ENCODE measurements around the gene RNF38. TPM values are rescaled to one million over a fixed set of nuclear protein-coding genes. Genes with fewer than 3 reads are reported as not detected.

The RNF38 gene
- polyA plus RNA-seq, 1 donor from 2014 or later, result 61.9 TPM

- no peaks in the 10 kb centered on the region for H4K20me1 ChIP-seq (ENCODE audit: insufficient read depth)
- no peaks in the 10 kb centered on the region for H3K27me3 ChIP-seq (ENCODE audit: insufficient read depth, low read depth, low read length)
- H3F3A ChIP-seq (ENCODE audit: insufficient read depth, low read length, poor library complexity, severe bottlenecking), result no peaks in the 10 kb centered on the region
- no peak overlapping the region for H2AFZ ChIP-seq (ENCODE audit: low read depth, low read length)
- no peak overlapping the region for H3K4me2 ChIP-seq (ENCODE audit: low read length)
- H3K27ac ChIP-seq (ENCODE audit: low read length), result no peak overlapping the region
- no peaks in the 10 kb centered on the region for H3K9me2 ChIP-seq (ENCODE audit: insufficient read depth, low read length)
- peaks cover 7% of the 10 kb centered on the region for H3K36me3 ChIP-seq (ENCODE audit: insufficient read depth, low read length)
- H3K9ac ChIP-seq (ENCODE audit: low read length), result no peak overlapping the region
- H3K4me3 ChIP-seq (ENCODE audit: low read length), result no peak overlapping the region
- no peaks in the 10 kb centered on the region for H3K79me2 ChIP-seq (replicated peaks; ENCODE audit: insufficient read depth, low read length)
- no peaks in the 10 kb centered on the region for H3K9me3 ChIP-seq (ENCODE audit: low read length)
- TF ChIP-seq, protein P1, sequence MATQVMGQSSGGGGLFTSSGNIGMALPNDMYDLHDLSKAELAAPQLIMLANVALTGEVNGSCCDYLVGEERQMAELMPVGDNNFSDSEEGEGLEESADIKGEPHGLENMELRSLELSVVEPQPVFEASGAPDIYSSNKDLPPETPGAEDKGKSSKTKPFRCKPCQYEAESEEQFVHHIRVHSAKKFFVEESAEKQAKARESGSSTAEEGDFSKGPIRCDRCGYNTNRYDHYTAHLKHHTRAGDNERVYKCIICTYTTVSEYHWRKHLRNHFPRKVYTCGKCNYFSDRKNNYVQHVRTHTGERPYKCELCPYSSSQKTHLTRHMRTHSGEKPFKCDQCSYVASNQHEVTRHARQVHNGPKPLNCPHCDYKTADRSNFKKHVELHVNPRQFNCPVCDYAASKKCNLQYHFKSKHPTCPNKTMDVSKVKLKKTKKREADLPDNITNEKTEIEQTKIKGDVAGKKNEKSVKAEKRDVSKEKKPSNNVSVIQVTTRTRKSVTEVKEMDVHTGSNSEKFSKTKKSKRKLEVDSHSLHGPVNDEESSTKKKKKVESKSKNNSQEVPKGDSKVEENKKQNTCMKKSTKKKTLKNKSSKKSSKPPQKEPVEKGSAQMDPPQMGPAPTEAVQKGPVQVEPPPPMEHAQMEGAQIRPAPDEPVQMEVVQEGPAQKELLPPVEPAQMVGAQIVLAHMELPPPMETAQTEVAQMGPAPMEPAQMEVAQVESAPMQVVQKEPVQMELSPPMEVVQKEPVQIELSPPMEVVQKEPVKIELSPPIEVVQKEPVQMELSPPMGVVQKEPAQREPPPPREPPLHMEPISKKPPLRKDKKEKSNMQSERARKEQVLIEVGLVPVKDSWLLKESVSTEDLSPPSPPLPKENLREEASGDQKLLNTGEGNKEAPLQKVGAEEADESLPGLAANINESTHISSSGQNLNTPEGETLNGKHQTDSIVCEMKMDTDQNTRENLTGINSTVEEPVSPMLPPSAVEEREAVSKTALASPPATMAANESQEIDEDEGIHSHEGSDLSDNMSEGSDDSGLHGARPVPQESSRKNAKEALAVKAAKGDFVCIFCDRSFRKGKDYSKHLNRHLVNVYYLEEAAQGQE (IDR thresholded peaks at IDR 0.05; ENCODE audit: borderline replicate concordance), result no peak
- no peak for TF ChIP-seq MXI1 (conservative IDR thresholded peaks at IDR 0.05; ENCODE audit: poor library complexity, severe bottlenecking)
- no peak for TF ChIP-seq EP300 (conservative IDR thresholded peaks at IDR 0.05; ENCODE audit: poor library complexity, severe bottlenecking)
- TF ChIP-seq, protein P2, sequence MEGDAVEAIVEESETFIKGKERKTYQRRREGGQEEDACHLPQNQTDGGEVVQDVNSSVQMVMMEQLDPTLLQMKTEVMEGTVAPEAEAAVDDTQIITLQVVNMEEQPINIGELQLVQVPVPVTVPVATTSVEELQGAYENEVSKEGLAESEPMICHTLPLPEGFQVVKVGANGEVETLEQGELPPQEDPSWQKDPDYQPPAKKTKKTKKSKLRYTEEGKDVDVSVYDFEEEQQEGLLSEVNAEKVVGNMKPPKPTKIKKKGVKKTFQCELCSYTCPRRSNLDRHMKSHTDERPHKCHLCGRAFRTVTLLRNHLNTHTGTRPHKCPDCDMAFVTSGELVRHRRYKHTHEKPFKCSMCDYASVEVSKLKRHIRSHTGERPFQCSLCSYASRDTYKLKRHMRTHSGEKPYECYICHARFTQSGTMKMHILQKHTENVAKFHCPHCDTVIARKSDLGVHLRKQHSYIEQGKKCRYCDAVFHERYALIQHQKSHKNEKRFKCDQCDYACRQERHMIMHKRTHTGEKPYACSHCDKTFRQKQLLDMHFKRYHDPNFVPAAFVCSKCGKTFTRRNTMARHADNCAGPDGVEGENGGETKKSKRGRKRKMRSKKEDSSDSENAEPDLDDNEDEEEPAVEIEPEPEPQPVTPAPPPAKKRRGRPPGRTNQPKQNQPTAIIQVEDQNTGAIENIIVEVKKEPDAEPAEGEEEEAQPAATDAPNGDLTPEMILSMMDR (IDR thresholded peaks at IDR 0.05; ENCODE audit: poor library complexity, severe bottlenecking), result no peak
- no peak for TF ChIP-seq EZH2 (IDR thresholded peaks at IDR 0.05; ENCODE audit: borderline replicate concordance, insufficient read depth, low read length, poor library complexity, severe bottlenecking)
- TF ChIP-seq RAD21 (conservative IDR thresholded peaks at IDR 0.05), result no peak
- TF ChIP-seq SMC3 (conservative IDR thresholded peaks at IDR 0.05; ENCODE audit: poor library complexity), result no peak
- no peak for TF ChIP-seq TAF1 (IDR thresholded peaks at IDR 0.05; ENCODE audit: low read depth)
Measured at GRCh38 chr9:36363448-36363847, 36.6 kb downstream of the RNF38 start.

- H3K4me2 ChIP-seq (ENCODE audit: low read length), result no peak overlapping the region
- H3K9me3 ChIP-seq (ENCODE audit: low read length), result no peaks in the 10 kb centered on the region
Measured at GRCh38 chr9:36358486-36358885, 41.6 kb downstream of the RNF38 start.

More at GRCh38 chr9:36358486-36358885, 41.6 kb downstream of the RNF38 start:
- TF ChIP-seq POLR2AphosphoS5 (IDR thresholded peaks at IDR 0.05), result no peak
- TF ChIP-seq, protein P2 (IDR thresholded peaks at IDR 0.05; ENCODE audit: poor library complexity, severe bottlenecking), result no peak
- no peak for TF ChIP-seq EZH2 (IDR thresholded peaks at IDR 0.05; ENCODE audit: borderline replicate concordance, insufficient read depth, low read length, poor library complexity, severe bottlenecking)
- no peak for TF ChIP-seq TAF1 (IDR thresholded peaks at IDR 0.05; ENCODE audit: low read depth)
- no peak for TF ChIP-seq EP300 (conservative IDR thresholded peaks at IDR 0.05; ENCODE audit: poor library complexity, severe bottlenecking)
- TF ChIP-seq RAD21 (conservative IDR thresholded peaks at IDR 0.05), result no peak
- TF ChIP-seq, protein P1 (IDR thresholded peaks at IDR 0.05; ENCODE audit: borderline replicate concordance), result no peak
- TF ChIP-seq SMC3 (conservative IDR thresholded peaks at IDR 0.05; ENCODE audit: poor library complexity), result no peak
- no peak for TF ChIP-seq MXI1 (conservative IDR thresholded peaks at IDR 0.05; ENCODE audit: poor library complexity, severe bottlenecking)
- Histone ChIP-seq H3K27me3 (ENCODE audit: insufficient read depth, low read depth, low read length) (no peaks in the 10 kb centered on the region), H3K27ac (ENCODE audit: low read length) (no peak overlapping the region), H3K9ac (ENCODE audit: low read length) (no peak overlapping the region), H3F3A (ENCODE audit: insufficient read depth, low read length, poor library complexity, severe bottlenecking) (no peaks in the 10 kb centered on the region), H3K9me2 (ENCODE audit: insufficient read depth, low read length) (no peaks in the 10 kb centered on the region), H3K4me3 (ENCODE audit: low read length) (no peak overlapping the region), H4K20me1 (ENCODE audit: insufficient read depth) (no peaks in the 10 kb centered on the region), H3K79me2 (replicated peaks; ENCODE audit: insufficient read depth, low read length) (no peaks in the 10 kb centered on the region), H3K36me3 (ENCODE audit: insufficient read depth, low read length) (peaks cover 8% of the 10 kb centered on the region), H2AFZ (ENCODE audit: low read depth, low read length) (no peak overlapping the region)

All from neural cell (in vitro differentiated cells).